SK-N-SH (cell line): ENCODE data around the gene STIM1. TPM values are rescaled to one million over a fixed set of nuclear protein-coding genes. Genes with fewer than 3 reads are reported as not detected.
"Not testable (repeated sequence)": the region's sequence is repeated elsewhere in the genome, so short reads cannot be mapped to it uniquely, and the experiment has no call there.

Experiments used
- CTCF ChIA-PET: fragments of 300-600, 350-600 bp; formaldehyde crosslinking; extraction: SDS; loops from one replicate; lab custom pipeline; 2021; lab: Yijun Ruan, JAX
- POLR2A ChIA-PET: fragments of 350-600 bp; sonication (Branson Sonifier 250); formaldehyde crosslinking; extraction: SDS; loops from one replicate; lab custom pipeline; 2020; ENCODE audit warnings: antibody characterized with exemption, inconsistent platforms; lab: Yijun Ruan, JAX
- DNase-seq: peaks from one replicate; pipeline ENCODE4 v3.0.0; 2012
- H2AFZ ChIP-seq: fragments of 200-600 bp; sonication (generic); 2 replicates; pipeline ENCODE4 v1.8.1; 2016; ENCODE audit warnings: antibody characterized with exemption, mild to moderate bottlenecking, low read depth
- H3F3A ChIP-seq: fragments of 200-600 bp; sonication (generic); replicated peaks from 2 replicates; pipeline ENCODE3; 2016; ENCODE audit warnings: antibody characterized with exemption, mild to moderate bottlenecking; ENCODE audit not compliant: insufficient read depth
- H3K27ac ChIP-seq, 2 experiments: fragments of 200-500 bp in 1 of 2; fragments of 200-600 bp in 1 of 2; sonication (Bioruptor generic) in 1 of 2; sonication (generic), shearing (Covaris generic) in 1 of 2; 2 replicates each; pipeline versions ENCODE4 v1.5.1 to v1.6.1; 2014 to 2016; ENCODE audit warnings: low read depth in 2 of 2, inconsistent platforms in 1 of 2, low read length in 1 of 2, mild to moderate bottlenecking in 1 of 2, mixed read lengths in 1 of 2
- H3K27me3 ChIP-seq: fragments of 200-600 bp; sonication (generic), shearing (Covaris generic); 2 replicates; pipeline ENCODE4 v1.6.1; 2016; ENCODE audit warnings: mixed run types; ENCODE audit not compliant: insufficient read depth
- H3K36me3 ChIP-seq, 2 experiments: fragments of 200-500 bp in 1 of 2; fragments of 200-600 bp in 1 of 2; sonication (Bioruptor generic) in 1 of 2; sonication (generic) in 1 of 2; replicated peaks in 1 of 2; 2 replicates each; pipeline versions ENCODE3 to v1.5.1; 2014 to 2016; ENCODE audit warnings: low read length in 1 of 2, mild to moderate bottlenecking in 1 of 2; ENCODE audit not compliant: insufficient read depth in 2 of 2, control insufficient read depth in 1 of 2
- H3K4me1 ChIP-seq, 2 experiments: fragments of 200-500 bp in 1 of 2; fragments of 200-600 bp in 1 of 2; sonication (Bioruptor generic) in 1 of 2; sonication (generic), shearing (Covaris generic) in 1 of 2; 2 replicates each; pipeline versions ENCODE4 v1.5.1 to v1.6.1; 2014 to 2016; ENCODE audit warnings: low read depth in 1 of 2, low read length in 1 of 2, mixed run types in 1 of 2; ENCODE audit not compliant: insufficient read depth in 2 of 2, control insufficient read depth in 1 of 2
- H3K4me2 ChIP-seq: fragments of 200-600 bp; sonication (generic), shearing (Covaris generic); 2 replicates; pipeline ENCODE4 v1.6.1; 2017; ENCODE audit warnings: mixed run types
- H3K4me3 ChIP-seq, 2 experiments: fragments of 200-500 bp in 1 of 2; fragments of 200-600 bp in 1 of 2; sonication (Bioruptor generic) in 1 of 2; sonication (generic), shearing (Covaris generic) in 1 of 2; 2 replicates each; pipeline versions ENCODE4 v1.5.1 to v1.8.1; 2014 to 2016; ENCODE audit warnings: low read depth in 2 of 2, inconsistent platforms in 1 of 2, low read length in 1 of 2, mild to moderate bottlenecking in 1 of 2, mixed read lengths in 1 of 2, moderate library complexity in 1 of 2
- H3K79me2 ChIP-seq: fragments of 200-600 bp; sonication (generic); 2 replicates; pipeline ENCODE4 v1.8.1; 2017; ENCODE audit warnings: mild to moderate bottlenecking; ENCODE audit not compliant: insufficient read depth
- H3K9ac ChIP-seq: fragments of 200-600 bp; sonication (generic); 2 replicates; pipeline ENCODE4 v1.6.1; 2017; ENCODE audit warnings: mixed run types
- H3K9me2 ChIP-seq: fragments of 200-600 bp; sonication (generic); 2 replicates; pipeline ENCODE4 v1.6.1; 2017; ENCODE audit warnings: mixed run types
- H3K9me3 ChIP-seq: fragments of 200-600 bp; sonication (generic); 2 replicates; pipeline ENCODE4 v1.6.1; 2017; ENCODE audit warnings: mixed run types, mild to moderate bottlenecking, moderate library complexity
- H4K20me1 ChIP-seq: fragments of 200-600 bp; sonication (generic); 2 replicates; pipeline ENCODE4 v1.6.1; 2017; ENCODE audit warnings: mild to moderate bottlenecking, mixed run types; ENCODE audit not compliant: insufficient read depth
- CHD2 ChIP-seq: fragments of 150-350 bp; IDR thresholded peaks from 2 replicates; pipeline ENCODE4 v1.6.1; 2018; ENCODE audit warnings: low read length; ENCODE audit not compliant: partially characterized antibody
- FOXJ3 ChIP-seq: sonication (generic); formaldehyde crosslinking; IDR thresholded peaks from 2 replicates; pipeline ENCODE4 v1.5.1; 2020; ENCODE audit warnings: mild to moderate bottlenecking, missing genetic modification reagents
- GABPA ChIP-seq: IDR thresholded peaks from 2 replicates; pipeline ENCODE4 v1.4.0; 2012; ENCODE audit warnings: low read depth, mild to moderate bottlenecking
- JUND ChIP-seq: IDR thresholded peaks from 2 replicates; pipeline ENCODE4 v1.4.0; 2012
- MXI1 ChIP-seq: IDR thresholded peaks from 2 replicates; pipeline ENCODE4 v1.6.1; 2012; ENCODE audit warnings: mild to moderate bottlenecking, low read depth, low read length, improper control_type of control experiment
- NFIC ChIP-seq: IDR thresholded peaks from 2 replicates; pipeline ENCODE4 v1.4.0; 2012; ENCODE audit warnings: borderline replicate concordance
- NRF1 ChIP-seq: IDR thresholded peaks from 2 replicates; pipeline ENCODE4 v1.6.1; 2012; ENCODE audit warnings: low read depth, mild to moderate bottlenecking, low read length
- POLR2AphosphoS5 ChIP-seq: IDR thresholded peaks from 2 replicates; pipeline ENCODE4 v1.6.1; 2012; ENCODE audit warnings: low read depth, low read length
- RAD21 ChIP-seq: IDR thresholded peaks from 2 replicates; pipeline ENCODE4 v1.6.1; 2012; ENCODE audit warnings: mild to moderate bottlenecking, low read length
- RCOR1 ChIP-seq: fragments of 150-350 bp; IDR thresholded peaks from 2 replicates; pipeline ENCODE4 v1.6.1; 2017; ENCODE audit warnings: antibody characterized with exemption, low read length
- RXRA ChIP-seq: IDR thresholded peaks from 2 replicates; pipeline ENCODE4 v1.4.0; 2012; ENCODE audit warnings: low read depth, mild to moderate bottlenecking, borderline replicate concordance
- SMC3 ChIP-seq: IDR thresholded peaks from 2 replicates; pipeline ENCODE4 v1.6.1; 2012; ENCODE audit warnings: low read depth, low read length, improper control_type of control experiment
- TAF1 ChIP-seq: IDR thresholded peaks from 2 replicates; pipeline ENCODE4 v1.6.1; 2012; ENCODE audit warnings: low read depth, mild to moderate bottlenecking, low read length, moderate library complexity, borderline replicate concordance
- WGBS: methylation state at CpG from one replicate; pipeline ENCODE4 v1.1.6; 2017; ENCODE audit warnings: low lambda C conversion rate; 5-methylcytosine and 5-hydroxymethylcytosine counted together
- polyA plus RNA-seq, 3 experiments: library from polyadenylated mRNA; depleted of rRNA; stranded (reverse); fragments of >200 nt; gene quantifications; 2 replicates each; pipeline ENCODE4 v1.2.3, GENCODE V29; 2012
- TF ChIP-seq, protein P1 (sequence below): IDR thresholded peaks from 2 replicates; pipeline ENCODE4 v1.4.0; 2012; ENCODE audit warnings: low read depth
- TF ChIP-seq, protein P2 (sequence below): IDR thresholded peaks from 2 replicates; pipeline ENCODE4 v1.4.0; 2012; ENCODE audit warnings: low read depth, borderline replicate concordance
- TF ChIP-seq, protein P3 (sequence below): fragments of 200-600 bp; sonication (generic); IDR thresholded peaks from 2 replicates; pipeline ENCODE4 v1.6.1; 2017; ENCODE audit warnings: antibody characterized with exemption, mild to moderate bottlenecking, moderate library complexity

The STIM1 gene
- polyA plus RNA-seq, 1 of the 3 experiments (the other 2 are of a cell fraction) = 29.5 TPM

DNA sequence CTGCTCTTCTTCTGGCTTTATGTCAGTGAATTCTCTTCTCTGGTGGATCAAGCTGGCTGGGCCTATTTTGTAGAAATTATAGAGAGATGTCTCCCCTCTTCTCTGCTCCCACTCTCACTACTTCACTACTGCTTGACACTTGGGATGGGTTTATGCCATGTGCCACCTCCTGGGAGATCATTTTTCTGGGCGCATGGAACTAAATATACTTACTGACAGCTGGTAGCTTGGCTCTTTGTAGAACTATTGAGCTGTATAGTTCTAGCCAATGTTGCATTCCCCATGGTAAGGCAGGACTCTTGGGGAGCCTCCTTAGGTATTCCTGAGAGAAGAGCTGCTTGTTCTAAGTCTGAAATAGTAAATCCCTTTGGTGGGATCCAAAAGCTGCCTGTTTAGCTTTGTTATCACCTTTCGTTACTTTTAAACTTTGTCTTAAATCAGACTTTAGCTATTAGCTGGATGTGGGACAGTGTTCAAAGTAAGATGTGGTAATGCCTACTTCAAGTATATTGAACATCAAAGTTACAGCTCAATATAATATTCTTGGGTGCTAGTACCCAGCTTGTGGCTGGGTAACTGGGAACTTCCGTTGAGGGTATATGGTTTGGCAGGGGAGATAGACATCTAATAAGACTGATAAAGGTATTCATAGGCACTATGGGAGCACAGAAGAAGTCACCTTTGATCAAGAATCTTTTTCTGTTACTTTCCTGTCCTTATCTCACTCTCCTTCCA lies 151.6 kb downstream of the STIM1 start (continued):
- TF ChIP-seq POLR2AphosphoS5 (no peak), MXI1 (no peak), FOXJ3 (no peak)
- TF ChIP-seq, protein P1, sequence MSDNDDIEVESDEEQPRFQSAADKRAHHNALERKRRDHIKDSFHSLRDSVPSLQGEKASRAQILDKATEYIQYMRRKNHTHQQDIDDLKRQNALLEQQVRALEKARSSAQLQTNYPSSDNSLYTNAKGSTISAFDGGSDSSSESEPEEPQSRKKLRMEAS = no peak

DNA sequence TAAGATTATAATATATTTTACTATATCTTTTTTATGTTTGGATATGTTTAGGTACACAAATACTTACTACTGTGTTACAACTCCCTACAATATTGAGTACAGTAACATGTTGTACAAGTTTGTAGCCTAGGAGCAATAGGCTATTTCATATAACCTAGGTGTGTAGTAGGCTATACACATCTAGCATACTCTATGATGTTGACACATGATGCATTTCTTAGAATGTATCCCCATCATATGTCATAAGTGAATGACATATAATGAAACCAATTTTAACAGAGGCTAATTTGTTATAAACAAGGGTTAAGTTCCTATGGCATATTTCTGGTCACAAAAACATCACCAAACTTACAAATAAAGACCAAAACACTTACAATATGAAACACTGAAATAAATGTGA lies 152.7 kb downstream of the STIM1 start:
- Histone ChIP-seq H3K27ac (no peak overlapping the region), H3K9ac (no peak overlapping the region), H3K4me3 (no peak overlapping the region), H3F3A (no peaks in the 10 kb centered on the region), H3K36me3 (no peaks in the 10 kb centered on the region), H4K20me1 (no peaks in the 10 kb centered on the region), H3K4me2 (no peak overlapping the region), H3K9me2 (no peaks in the 10 kb centered on the region), H3K79me2 (no peaks in the 10 kb centered on the region), H3K4me1 (no peaks in the 10 kb centered on the region), H3K9me3 (no peaks in the 10 kb centered on the region), H3K27me3 (no peaks in the 10 kb centered on the region), H2AFZ (no peak overlapping the region)
- TF ChIP-seq, protein P2, sequence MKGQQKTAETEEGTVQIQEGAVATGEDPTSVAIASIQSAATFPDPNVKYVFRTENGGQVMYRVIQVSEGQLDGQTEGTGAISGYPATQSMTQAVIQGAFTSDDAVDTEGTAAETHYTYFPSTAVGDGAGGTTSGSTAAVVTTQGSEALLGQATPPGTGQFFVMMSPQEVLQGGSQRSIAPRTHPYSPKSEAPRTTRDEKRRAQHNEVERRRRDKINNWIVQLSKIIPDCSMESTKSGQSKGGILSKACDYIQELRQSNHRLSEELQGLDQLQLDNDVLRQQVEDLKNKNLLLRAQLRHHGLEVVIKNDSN = no peak
- no peak for TF ChIP-seq TAF1
- no peak for TF ChIP-seq SMC3
- no peak for TF ChIP-seq JUND
- no peak for TF ChIP-seq RAD21
- no peak for TF ChIP-seq FOXJ3
- TF ChIP-seq RXRA = no peak
- no peak for TF ChIP-seq GABPA
- no peak for TF ChIP-seq NFIC
- TF ChIP-seq, protein P3, sequence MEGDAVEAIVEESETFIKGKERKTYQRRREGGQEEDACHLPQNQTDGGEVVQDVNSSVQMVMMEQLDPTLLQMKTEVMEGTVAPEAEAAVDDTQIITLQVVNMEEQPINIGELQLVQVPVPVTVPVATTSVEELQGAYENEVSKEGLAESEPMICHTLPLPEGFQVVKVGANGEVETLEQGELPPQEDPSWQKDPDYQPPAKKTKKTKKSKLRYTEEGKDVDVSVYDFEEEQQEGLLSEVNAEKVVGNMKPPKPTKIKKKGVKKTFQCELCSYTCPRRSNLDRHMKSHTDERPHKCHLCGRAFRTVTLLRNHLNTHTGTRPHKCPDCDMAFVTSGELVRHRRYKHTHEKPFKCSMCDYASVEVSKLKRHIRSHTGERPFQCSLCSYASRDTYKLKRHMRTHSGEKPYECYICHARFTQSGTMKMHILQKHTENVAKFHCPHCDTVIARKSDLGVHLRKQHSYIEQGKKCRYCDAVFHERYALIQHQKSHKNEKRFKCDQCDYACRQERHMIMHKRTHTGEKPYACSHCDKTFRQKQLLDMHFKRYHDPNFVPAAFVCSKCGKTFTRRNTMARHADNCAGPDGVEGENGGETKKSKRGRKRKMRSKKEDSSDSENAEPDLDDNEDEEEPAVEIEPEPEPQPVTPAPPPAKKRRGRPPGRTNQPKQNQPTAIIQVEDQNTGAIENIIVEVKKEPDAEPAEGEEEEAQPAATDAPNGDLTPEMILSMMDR = no peak
- TF ChIP-seq MXI1 = no peak
- TF ChIP-seq RCOR1 = no peak
- TF ChIP-seq NRF1 = no peak
- TF ChIP-seq CHD2 = no peak
- DNase-seq = no peak
- ChIA-PET CTCF (interaction anchor here (0.8 to 2.1 kb wide), 2 partner anchors 65 to 154 kb away, joined by 4 to 10 read pairs; no protein-coding TSS in a partner anchor), POLR2A (no interaction called here)

DNA sequence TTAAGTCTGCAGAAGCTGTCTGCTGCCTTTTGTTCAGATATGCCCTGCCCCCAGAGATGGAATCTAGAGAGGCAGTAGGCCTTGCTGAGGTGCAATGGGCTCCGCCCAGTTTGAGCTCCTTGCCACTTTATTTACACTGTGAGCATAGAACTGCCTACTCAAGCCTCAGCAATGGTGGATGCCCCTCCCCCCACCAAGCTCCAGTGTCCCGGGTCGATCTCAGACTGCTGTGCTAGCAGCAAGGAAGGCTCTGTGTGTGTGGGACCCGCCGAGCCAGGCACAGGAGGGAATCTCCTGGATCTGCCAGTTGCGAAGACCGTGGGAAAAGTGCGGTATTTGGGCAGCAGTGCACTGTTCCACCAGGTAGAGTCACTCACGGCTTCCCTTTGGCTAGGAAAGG lies 161.1 kb downstream of the STIM1 start:
- H3K4me2 ChIP-seq = not testable (repeated sequence)
- CTCF ChIA-PET = interaction anchor here (1.1 to 2.2 kb wide), 3 partner anchors 12 to 162 kb away, joined by 3 to 9 read pairs (median 3); partner anchors contain the start of gene STIM1
- 94% methylated on average over 8 of the region's 9 CpGs for whole genome bisulfite sequencing

More for the DNA sequence above, 161.1 kb downstream of the STIM1 start:
- H3K4me1 ChIP-seq, H4K20me1 ChIP-seq, H3K9ac ChIP-seq, H3F3A ChIP-seq, POLR2A ChIA-PET, H2AFZ ChIP-seq, H3K36me3 ChIP-seq, H3K4me3 ChIP-seq, H3K79me2 ChIP-seq, H3K9me3 ChIP-seq, H3K27me3 ChIP-seq, H3K27ac ChIP-seq, DNase-seq, H3K9me2 ChIP-seq: not testable (repeated sequence)
